Vagina (tissue), 2 donors: ENCODE data around the gene ITGA2B. TPM values are rescaled to one million over a fixed set of nuclear protein-coding genes. Genes with fewer than 3 reads are reported as not detected.

ENCODE experiments used
- DNase-seq, 2 donors: peaks; one replicate each; pipeline ENCODE4 v3.0.0-alpha.2; 2017; ENCODE audit errors: extremely low spot score in 2 of 2
- H3K27ac ChIP-seq: fragments of 200-600 bp; sonication (generic); one replicate; pipeline ENCODE4 v1.5.1; 2019
- H3K27me3 ChIP-seq: fragments of 200-600 bp; sonication (generic); one replicate; pipeline ENCODE4 v1.5.1; 2019
- H3K36me3 ChIP-seq, 2 donors: fragments of 200-600 bp; sonication (generic); one replicate each; pipeline ENCODE4 v1.5.1; 2017 to 2019
- H3K4me1 ChIP-seq: fragments of 200-600 bp; sonication (generic); one replicate; pipeline ENCODE4 v1.5.1; 2019
- H3K4me3 ChIP-seq, 2 donors: fragments of 200-600 bp; sonication (generic); 1 replicate in 1 of 2; 2 replicates in 1 of 2; pipeline ENCODE4 v1.5.1; 2016 to 2019
- H3K9me3 ChIP-seq: fragments of 200-600 bp; sonication (generic); one replicate; pipeline ENCODE4 v1.5.1; 2019
- CTCF ChIP-seq, 3 experiments: fragments of 450-650 bp in 2 of 3; fragments of 200-600 bp in 1 of 3; sonication (generic) in 1 of 3; IDR thresholded peaks; one replicate each; pipeline ENCODE4 v1.5.1; 2017 to 2019; ENCODE audit warnings: antibody characterized with exemption in 3 of 3, mild to moderate bottlenecking in 2 of 3, moderate library complexity in 2 of 3
- POLR2A ChIP-seq, 2 donors: fragments of 450-650 bp; IDR thresholded peaks; one replicate each; pipeline ENCODE4 v1.6.1; 2017; ENCODE audit warnings: antibody characterized with exemption in 2 of 2, mild to moderate bottlenecking in 2 of 2, moderate library complexity in 2 of 2
- POLR2AphosphoS5 ChIP-seq, 2 donors: sonication (generic); formaldehyde crosslinking; IDR thresholded peaks; one replicate each; pipeline ENCODE4 v1.9.0; 2017; ENCODE audit warnings: antibody characterized with exemption in 2 of 2, mild to moderate bottlenecking in 2 of 2, low read depth in 1 of 2; ENCODE audit not compliant: insufficient read depth in 1 of 2
- intact Hi-C: fragments of 100-400 bp; cut with DNase I; formaldehyde crosslinking; loops from one replicate; pipeline ENCODE4 v1.15.1; 2023
- total RNA-seq: library from RNA; depleted of rRNA; stranded (reverse); fragments of >200 nt; gene quantifications from one replicate; pipeline ENCODE4 v1.2.3, GENCODE V29; 2016

The ITGA2B gene
- total RNA-seq, 1 donor from 2014 or later = 2.0 TPM

- H3K4me1 ChIP-seq = no peaks in the 10 kb centered on the region
- DNase-seq = no peak
- H3K4me3 ChIP-seq = no peak overlapping the region
- intact Hi-C loops = no loop called here
- no peaks in the 10 kb centered on the region for H3K27me3 ChIP-seq
- H3K9me3 ChIP-seq = no peaks in the 10 kb centered on the region
- peaks cover 3 to 8% of the 10 kb centered on the region in 2 donors for H3K36me3 ChIP-seq
- TF ChIP-seq POLR2AphosphoS5 (IDR thresholded peaks at IDR 0.05; ENCODE audit: insufficient read depth in 1 of 2, low read depth in 1 of 2) = no peak
- TF ChIP-seq POLR2A (IDR thresholded peaks at IDR 0.05) = no peak
- no peak for TF ChIP-seq CTCF (IDR thresholded peaks at IDR 0.05)
- H3K27ac ChIP-seq = no peak overlapping the region
Measured at GRCh38 chr17:44424828-44425461, 35.5 kb upstream of the ITGA2B start.

- Histone ChIP-seq H3K9me3 (no peaks in the 10 kb centered on the region), H3K27ac (no peak overlapping the region), H3K36me3 (peaks cover 3 to 34% of the 10 kb centered on the region in 2 donors), H3K27me3 (no peaks in the 10 kb centered on the region), H3K4me3 (no peak overlapping the region), H3K4me1 (no peaks in the 10 kb centered on the region)
- intact Hi-C loops = no loop called here
- no peak for DNase-seq
- TF ChIP-seq CTCF (IDR thresholded peaks at IDR 0.05) = no peak
- peak in 1 of 2 donors; percentile 74 for TF ChIP-seq POLR2AphosphoS5 (IDR thresholded peaks at IDR 0.05; ENCODE audit: insufficient read depth in 1 of 2, low read depth in 1 of 2)
Measured at GRCh38 chr17:44417553-44417952, 28.1 kb upstream of the ITGA2B start.

GRCh38 chr17:44416558-44417289 lies 27.3 kb upstream of the ITGA2B start:
- H3K9me3 ChIP-seq = no peaks in the 10 kb centered on the region
- no peaks in the 10 kb centered on the region for H3K27me3 ChIP-seq
- DNase-seq = no peak
- intact Hi-C loops = no loop called here
- no peak overlapping the region for H3K27ac ChIP-seq
- no peaks in the 10 kb centered on the region for H3K4me1 ChIP-seq
- no peak overlapping the region for H3K4me3 ChIP-seq
- H3K36me3 ChIP-seq = peaks cover 0 to 34% of the 10 kb centered on the region in 2 donors
- no peak for TF ChIP-seq CTCF (IDR thresholded peaks at IDR 0.05)
- no peak for TF ChIP-seq POLR2AphosphoS5 (IDR thresholded peaks at IDR 0.05; ENCODE audit: insufficient read depth in 1 of 2, low read depth in 1 of 2)
- TF ChIP-seq POLR2A (IDR thresholded peaks at IDR 0.05) = no peak

- no peaks in the 10 kb centered on the region for H3K9me3 ChIP-seq
- H3K4me1 ChIP-seq = no peaks in the 10 kb centered on the region
- H3K27ac ChIP-seq = no peak overlapping the region
- no peak overlapping the region for H3K4me3 ChIP-seq
- DNase-seq = no peak
- H3K27me3 ChIP-seq = no peaks in the 10 kb centered on the region
- H3K36me3 ChIP-seq = peaks cover 0 to 34% of the 10 kb centered on the region in 2 donors
- intact Hi-C loops = no loop called here
- no peak for TF ChIP-seq CTCF (IDR thresholded peaks at IDR 0.05)
Measured at GRCh38 chr17:44414394-44415155, 25.1 kb upstream of the ITGA2B start.
